HG02943 (cell line): Measurements from ENCODE around the gene SUOX.
"Not testable (repeated sequence)": the region's sequence is repeated elsewhere in the genome, so short reads cannot be mapped to it uniquely, and the experiment has no call there.

Source experiments
- ATAC-seq: cut with Tn5 transposase; IDR thresholded peaks from one replicate; pipeline ENCODE4 v1.9.1; 2021; ENCODE audit warnings: mild to moderate bottlenecking, low read depth, moderate library complexity; ENCODE audit not compliant: unreplicated experiment

SUOX gene

DNA sequence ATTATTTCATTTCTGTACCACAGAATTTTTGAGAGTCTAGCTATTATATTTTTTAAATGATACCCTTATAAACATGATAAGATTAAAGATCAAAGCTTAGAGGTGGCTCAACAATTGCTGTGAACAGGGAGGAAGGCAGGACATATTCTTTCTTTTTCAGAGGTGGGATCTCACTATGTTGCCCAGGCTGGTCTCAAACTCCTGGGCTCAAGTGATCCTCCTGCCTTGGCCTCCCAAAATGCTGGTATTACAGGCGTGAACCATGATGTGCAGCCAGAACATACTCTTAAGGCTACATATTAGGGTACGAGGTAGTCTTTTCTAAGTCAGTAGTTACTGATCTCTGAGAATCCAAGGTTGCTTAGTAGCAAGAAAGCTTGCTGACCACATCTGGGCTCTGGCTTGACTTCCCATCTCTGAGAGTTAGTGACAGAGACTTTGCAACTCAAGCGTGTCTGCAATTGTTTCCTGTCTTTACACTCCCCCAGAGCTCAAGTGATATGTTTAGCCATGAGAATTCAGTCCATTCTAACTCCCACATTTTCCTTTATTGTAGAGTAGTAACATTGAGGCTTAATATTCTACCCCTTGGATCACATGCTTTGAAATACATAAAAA lies 14.6 kb upstream of the SUOX start:
- no peak for ATAC-seq

DNA sequence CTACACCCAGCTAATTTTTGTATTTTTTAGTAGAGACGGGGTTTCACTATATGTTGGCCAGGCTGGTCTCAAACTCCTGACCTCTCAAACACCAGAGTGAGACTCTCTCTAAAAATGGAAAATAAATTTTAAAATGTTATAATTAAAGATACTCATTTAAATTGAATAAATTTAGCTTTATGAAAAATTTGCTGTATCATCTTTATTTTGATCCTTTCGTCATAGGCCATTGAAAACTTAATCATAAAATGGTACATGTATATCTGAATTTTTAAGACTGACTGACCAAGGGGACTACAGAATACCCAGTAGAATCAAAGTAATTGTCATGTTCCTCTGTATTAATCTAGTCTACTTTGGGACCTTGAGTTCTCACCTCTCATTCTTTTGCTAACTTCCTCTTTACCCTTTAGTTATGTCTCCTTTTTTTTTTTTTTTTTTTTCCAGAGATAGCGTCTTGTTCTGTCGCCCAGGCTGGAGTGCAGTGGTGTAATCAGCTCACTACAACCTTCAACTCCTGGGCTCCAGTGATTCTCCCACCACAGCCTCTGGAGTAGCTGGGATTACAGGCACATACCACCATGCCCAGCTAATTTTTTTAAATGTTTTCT lies 13.7 kb upstream of the SUOX start:
- ATAC-seq, result no peak

DNA sequence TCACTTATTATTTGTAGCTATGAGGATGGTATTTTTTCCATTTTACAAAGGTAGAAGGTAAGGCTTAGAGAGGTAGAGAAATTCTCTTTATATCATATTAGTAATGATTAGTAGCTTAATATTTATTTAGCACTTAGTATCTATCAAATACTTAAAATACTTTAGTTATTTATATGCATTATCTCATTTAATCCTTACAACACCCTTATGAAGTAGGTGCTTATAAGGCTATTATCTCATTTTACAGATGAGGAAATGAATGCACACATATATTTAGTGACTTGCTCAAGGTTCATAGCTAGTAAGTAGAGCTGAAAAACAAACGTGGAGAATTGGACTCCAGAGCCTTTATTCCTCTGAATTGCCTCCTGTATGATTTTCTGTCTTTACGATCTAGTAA lies 12.2 kb upstream of the SUOX start:
- ATAC-seq, result no peak

DNA sequence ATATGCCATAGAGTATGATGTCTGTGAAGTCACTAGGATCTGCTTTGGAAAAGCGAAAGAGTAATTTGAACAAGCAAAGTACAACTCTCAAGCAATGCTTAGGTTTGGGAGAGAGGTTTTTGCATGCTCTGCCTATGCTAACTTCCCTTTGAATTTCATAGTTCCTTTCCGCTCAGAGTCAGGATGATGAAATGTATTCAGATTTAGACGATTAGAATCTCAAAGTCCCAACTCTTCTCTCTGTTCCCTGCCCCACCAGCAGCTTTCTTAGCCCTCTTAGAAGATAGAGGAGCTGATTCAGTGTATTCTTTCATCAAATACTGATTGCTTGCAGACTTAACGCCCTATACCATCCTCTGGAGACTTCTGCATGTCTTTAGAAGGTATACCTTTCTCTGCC lies 11.7 kb upstream of the SUOX start:
- no peak for ATAC-seq

DNA sequence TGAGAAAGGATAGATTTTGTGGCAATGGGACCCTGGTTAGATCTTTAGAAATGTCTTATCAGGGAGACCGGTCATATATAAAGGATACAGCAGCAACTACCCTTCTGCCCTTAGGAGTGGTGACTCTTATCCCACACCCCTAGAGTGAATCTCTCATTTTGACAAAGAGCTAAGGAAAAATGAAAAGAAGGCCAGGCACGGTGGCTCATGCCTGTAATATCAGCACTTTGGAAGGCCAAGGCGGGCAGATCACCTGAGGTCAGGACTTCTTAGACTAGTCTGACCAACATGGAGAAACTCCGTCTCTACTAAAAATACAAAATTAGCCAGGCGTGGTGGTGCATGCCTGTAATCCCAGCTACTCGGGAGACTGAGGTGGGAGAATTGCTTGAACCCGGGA lies 11.1 kb upstream of the SUOX start:
- ATAC-seq, result not testable (repeated sequence)

DNA sequence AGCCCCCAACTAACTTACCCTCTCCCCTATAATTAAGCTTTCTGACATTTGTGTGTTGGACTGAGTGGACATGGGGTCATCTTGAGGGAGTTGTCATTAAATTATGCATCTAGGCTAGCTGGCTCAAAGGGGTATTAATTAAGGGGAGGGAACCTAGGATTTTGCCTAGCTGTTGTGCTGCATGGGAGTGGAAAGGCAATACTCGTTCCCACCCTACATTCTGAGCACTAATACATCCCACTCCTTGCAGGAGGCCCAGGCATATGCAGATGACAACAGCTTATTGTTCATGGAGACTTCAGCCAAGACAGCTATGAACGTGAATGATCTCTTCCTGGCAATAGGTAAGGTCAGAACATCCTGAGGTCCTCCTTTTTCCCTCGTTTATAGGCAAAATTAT lies 6.0 kb upstream of the SUOX start:
- ATAC-seq, result no peak

DNA sequence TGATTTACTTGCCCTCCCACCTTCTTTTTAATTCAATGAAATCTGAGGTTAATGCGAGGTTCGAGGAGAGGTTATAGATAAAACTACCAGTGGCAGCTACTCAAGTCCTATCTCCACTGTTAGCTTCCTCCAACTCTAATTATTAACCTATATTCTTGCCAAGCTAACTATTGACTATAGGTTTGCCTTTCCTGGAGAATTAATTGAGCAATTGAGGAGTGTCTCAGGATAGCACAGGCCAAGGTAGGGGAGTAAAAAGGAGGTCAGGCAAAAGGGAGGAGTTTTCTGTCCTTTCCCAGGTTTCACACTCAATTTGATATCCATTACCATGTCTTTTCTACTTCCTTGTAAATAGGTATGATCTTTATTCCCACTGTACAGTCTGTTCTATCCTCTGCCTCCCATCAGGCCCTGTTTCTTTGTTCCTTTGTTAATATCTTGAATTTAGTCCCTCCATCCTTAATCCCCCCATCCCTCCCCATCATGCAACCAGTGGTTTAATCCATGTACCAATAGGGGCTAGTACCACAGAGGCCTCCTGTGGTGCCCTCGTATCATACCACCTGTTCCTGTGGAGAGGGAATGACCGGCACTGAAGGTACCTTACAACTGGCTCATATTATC lies 3.7 kb upstream of the SUOX start:
- no peak for ATAC-seq

DNA sequence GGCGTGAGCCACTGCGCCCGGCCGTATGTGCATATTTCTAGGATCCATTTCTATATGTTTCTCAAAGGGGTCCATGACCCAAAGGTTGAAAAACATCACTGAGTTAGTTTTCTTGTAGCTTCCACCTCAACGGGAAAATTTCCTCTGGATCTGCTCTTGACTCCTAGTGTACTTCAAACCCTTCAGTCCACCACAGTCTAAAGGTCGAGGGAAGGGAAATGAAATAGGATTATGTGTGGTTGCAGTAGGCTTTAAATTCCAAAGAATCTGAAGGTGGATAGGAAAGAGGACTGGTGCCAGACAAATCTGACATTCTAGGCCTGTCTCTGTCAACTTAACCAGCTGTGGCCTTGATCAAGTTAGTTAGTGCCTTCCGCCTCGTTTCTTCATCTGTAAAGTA lies 1.7 kb upstream of the SUOX start:
- ATAC-seq, result no peak

DNA sequence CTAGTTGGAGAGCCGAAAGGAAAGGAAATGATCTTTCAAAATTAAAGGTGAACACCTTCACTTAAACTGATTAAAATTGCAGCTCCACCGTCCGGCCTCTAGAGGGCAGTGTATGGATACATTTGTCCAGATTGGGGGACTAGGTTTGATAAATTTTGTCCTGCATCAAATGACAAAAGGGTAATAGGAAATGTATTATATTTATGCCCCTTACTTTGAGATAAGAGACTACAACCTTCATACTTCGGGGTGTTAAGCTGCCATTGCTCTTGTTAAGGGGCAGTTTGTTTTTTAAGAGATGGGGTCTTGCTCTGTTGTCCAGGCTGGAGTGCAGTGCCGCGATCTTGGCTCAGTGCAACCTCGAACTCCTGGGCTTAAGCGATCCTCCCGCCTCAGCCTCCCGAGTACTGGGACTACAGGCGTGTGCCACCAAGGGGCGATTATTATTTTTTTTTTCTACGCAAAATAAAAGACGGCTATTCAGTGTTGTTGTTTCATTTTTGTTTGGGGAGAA lies 818 bp upstream of the SUOX start:
- no peak for ATAC-seq

DNA sequence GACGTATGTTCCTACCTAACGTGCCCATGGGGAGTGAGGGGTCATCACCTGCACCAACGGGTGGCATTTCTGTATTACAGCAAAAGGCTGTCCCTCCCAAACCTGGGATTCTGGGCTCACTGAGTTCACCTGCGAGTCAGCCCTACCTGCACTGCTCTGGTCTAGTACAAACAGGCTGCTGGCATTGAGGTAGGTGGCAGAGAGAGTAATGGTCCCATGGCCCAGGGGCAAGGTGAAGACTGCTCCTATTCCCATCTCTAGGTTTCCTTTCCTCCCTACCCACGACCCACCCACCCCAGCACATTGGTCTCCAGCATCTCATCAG lies 421 bp downstream of the SUOX start:
- ATAC-seq, result peak; percentile 8

DNA sequence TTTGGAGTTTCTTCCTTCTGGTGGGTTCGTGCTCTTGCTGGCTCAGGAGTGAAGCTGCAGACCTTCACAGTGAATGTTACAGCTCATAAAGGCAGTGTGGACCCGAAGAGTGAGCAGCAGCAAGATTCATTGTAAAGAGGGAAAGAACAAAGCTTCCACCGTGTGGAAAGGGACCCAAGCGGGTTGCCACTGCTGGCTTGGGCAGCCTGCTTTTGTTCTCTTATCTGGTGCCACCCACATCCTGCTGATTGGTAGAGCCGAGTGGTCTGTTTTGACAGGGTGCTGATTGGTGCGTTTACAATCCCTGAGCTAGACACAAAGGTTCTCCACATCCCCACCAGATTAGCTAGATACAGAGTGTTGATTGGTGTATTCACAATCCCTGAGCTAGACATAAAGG lies 2.4 kb downstream of the SUOX start:
- not testable (repeated sequence) for ATAC-seq

DNA sequence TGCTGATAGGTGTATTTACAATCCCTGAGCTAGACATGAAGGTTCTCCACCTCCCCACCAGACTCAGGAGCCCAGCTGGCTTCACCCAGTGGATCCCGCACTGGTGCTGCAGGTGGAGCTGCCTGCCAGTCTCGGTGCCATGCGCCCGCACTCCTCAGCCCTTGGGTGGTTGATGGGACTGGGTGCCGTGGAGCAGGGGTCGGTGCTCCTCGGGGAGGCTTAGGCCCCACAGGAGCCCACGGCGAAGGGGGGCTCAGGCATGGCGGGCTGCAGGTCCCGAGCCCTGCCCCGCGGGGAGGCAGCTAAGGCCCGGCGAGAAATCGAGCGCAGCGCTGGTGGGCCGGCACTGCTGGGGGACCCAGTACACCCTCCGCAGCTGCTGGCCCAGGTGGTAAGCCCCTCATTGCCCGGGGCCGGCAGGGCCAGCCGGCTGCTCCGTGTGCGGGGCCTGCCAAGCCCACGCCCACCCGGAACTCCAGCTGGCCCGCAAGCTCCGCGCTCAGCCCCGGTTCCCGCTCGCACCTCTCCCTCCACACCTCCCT lies 3.0 kb downstream of the SUOX start:
- ATAC-seq, result not testable (repeated sequence)

DNA sequence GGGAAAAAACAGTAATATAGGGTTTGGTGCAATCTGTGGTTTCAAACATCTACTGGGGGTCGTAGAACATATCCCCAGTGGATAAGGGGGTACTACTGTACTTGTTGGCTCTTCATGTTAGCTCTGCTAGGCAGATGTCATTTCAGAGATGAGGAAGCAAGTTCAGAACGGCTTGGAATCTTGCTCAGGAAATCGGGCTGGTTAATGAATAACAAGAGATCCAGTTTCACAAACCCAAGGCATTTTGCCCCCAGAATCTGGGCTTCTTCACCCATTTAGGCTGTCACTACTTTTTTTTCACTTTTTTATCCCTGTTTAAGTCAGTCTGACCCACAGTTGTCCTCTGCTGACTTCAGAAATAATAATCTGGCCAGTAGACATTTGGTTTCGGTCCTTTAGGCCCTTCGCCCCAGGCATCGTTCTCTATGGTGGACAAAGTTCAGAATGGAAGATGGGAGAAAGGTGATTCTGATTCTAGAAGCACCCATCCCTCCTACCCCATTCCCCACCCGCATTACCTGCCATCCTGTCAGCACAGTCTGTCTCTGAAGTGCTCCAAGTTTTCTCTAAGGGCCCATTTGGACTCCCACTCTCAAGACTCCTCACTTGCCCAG lies 4.5 kb downstream of the SUOX start:
- no peak for ATAC-seq

DNA sequence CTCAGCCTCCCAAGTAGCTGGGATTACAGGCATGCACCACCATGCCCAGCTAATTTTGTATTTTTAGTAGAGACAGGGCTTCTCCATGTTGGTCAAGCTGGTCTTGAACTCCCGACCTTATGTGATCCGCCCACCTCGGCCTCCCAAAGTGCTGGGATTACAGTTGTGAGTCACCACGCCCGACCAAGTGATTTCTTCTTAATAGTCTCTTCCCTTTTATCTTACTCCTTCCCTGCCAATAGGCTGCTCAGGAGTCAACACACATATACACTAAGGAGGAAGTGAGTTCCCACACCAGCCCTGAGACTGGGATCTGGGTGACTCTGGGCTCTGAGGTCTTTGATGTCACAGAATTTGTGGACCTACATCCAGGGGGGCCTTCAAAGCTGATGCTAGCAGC lies 6.3 kb downstream of the SUOX start:
- ATAC-seq, result not testable (repeated sequence)

DNA sequence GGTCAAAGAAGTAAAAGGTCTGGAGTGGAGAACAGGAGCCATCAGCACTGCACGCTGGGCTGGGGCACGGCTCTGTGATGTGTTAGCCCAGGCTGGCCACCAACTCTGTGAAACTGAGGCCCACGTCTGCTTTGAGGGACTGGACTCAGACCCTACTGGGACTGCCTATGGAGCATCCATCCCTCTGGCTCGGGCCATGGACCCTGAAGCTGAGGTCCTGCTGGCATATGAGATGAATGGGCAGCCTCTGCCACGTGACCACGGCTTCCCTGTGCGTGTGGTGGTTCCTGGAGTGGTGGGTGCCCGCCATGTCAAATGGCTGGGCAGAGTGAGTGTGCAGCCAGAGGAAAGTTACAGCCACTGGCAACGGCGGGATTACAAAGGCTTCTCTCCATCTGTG lies 7.1 kb downstream of the SUOX start:
- ATAC-seq, result no peak

DNA sequence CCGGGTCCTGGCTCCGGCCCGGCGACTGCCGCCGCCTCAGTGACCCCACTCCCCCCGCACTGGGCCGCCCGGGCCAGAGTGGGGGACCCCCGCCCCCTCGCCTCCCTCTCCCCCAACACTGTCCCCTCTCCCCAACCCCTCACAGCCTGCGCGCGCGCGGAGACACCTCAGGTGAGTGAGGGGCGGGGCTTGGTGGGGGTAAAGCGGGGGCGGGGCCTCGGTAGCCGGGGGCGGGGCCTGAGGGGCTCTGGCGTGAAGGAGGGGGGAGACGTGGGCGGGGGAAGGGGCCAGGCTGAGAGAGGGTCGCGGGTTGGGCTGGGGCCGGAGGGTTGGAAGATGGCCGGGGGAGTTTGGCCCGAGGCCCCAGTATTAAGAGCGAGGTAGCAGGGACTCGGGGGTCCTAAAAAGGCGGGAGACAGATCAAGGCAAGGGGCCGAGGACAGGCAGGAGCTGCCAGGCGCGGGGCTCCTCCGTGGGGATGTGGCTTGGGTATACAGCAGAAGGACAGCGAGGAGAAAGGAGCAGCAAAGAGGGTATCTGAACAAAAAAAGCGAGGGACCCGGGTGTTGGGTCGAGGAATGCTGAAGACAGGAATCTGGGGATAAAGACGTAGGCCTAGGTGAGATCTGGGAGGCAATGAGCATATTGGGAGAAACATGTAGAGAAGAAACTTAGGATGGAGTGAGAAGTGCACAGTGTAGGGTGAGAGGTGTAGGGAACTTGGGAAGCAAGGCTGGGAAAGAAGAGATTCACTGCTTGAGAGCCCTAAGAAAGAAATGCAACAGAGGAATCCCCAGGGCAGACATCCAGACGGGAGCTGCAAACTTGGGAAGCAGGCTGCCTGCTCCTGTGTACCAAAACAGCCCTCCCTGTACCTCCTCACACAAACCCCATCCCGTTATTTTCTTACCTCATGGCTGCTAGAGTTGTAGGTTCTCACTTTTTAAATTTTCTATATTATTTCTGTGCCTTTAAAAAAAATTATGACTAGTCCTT lies 10.8 kb downstream of the SUOX start:
- no peak for ATAC-seq

DNA sequence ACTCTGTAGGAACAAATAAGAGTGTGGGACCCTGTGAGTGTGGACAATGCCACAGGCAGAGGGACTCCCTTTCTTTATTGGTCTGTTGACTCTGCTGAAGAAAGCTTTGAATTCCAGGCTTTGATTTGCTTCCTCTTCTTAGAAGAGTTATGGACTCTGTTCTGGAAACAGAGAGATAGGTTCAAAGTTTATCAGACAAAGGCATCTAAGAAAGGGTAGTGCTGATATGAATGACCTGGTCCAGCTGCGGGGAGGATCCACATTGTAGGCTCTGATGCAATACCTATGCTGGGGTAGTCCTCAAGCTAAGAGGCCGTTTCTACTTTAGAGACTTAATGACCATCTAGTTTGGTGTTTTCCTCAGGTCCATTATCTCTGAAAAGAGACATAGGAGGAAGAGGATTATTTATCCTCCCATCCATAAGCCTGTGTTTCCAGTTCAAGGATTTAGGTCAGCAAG lies 13.1 kb downstream of the SUOX start:
- no peak for ATAC-seq

DNA sequence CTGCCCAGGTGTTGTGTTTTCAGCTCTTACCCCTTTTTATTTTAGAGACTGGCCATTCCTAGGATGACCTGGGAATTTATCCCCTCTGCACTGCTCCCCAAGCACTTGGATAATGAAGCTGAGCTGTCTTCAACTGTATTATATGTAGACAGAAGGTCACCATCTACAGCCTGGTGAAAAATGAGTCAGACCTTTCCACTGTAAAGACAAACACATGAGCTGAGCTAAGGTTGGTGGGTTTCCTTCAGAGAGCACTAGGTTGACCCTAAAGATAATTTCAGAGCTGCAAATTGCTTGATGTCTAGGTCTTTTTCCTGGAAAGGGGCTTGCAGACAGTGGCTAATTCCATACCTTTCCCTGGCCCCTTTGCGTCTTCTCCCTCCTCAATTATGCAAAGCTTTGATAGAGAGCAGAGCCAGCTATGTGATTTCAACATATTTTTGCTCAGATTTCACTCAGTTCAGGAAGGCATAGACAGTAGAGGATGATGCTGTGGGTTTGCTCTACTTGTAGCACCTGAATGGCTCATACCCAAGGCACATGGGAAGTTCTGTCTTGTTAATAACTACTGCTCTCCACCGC lies 14.5 kb downstream of the SUOX start:
- ATAC-seq, result no peak

DNA sequence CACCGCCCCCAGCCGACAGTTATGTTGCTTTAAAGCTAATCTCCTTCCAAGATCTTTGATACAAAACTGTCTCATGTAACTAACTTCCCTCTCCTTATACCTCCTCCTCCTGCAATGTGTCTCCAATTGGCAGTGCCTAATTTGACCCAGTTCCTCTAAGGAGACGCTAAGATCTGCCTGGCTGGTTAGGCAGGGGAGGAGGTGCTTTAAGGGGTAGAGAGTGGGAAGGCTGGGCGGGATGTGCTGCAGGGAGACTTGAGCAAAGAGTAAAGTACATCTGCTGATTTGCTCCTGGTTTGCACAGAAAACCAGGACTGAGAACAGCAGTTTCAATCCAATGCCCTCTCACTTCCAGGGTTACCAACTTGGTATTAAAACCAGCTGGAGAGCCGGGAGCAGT lies 16.4 kb downstream of the SUOX start:
- no peak for ATAC-seq

DNA sequence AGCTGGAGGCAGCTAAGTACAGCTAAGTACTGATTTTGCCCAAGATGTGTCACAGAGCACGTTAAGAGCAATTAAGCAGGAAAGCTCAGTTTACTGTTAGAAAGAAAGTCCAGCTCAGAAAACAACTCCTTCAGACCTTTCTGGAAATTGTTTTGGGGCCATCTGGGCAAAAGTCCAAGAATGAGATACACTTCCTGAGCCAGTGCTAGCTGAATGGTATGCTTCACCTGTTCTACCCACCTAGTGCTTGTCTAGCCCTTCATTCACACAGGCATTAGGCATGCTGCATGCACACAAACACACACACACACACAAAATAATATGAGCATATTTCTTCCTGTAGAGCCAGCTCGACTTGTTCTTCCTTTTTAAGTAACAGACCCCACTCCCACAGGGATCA lies 17.1 kb downstream of the SUOX start:
- ATAC-seq, result no peak
